ENCODE measurements around the gene SLC30A7. TPM values are rescaled to one million over a fixed set of nuclear protein-coding genes. Genes with fewer than 3 reads are reported as not detected.
A peak's percentile ranks its signal among the peaks of the same experiment; 100 is the strongest.
"Not testable (repeated sequence)": the region's sequence is repeated elsewhere in the genome, so short reads cannot be mapped to it uniquely, and the experiment has no call there.

Gene SLC30A7
- total RNA-seq, 1 donor from 2014 or later = 14.2 TPM

DNA sequence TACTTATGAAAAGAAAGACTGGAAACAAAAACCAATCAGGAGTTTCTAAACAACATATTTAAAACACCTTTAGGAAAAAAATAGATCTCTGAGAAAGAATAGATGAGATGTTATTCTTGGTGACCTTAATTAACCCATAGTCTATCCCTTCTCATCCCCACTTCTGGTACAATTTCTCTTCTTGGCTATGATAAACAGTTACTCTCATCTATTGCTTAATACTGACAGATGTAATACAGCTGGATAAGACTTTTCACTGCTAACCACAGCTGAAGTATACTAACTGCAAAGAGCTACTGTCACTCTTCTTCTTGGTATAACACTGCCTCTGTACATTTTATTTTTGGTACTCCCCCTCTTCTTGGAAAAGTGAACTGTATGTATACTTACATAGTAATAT lies 16.5 kb upstream of the SLC30A7 start:
- no peaks in the 10 kb centered on the region for H3K9me3 ChIP-seq
- no peak overlapping the region for H3K4me3 ChIP-seq
- no peak for DNase-seq (ENCODE audit: extremely low spot score in 2 of 2)
- intact Hi-C loops (cut with DNase I) = no loop called here
- no peaks in the 10 kb centered on the region for H3K36me3 ChIP-seq
- H3K27ac ChIP-seq = no peak overlapping the region
- no peaks in the 10 kb centered on the region for H3K4me1 ChIP-seq
- TF ChIP-seq POLR2A (IDR thresholded peaks at IDR 0.05) (no peak), POLR2AphosphoS5 (IDR thresholded peaks at IDR 0.05; ENCODE audit: insufficient read depth in 1 of 2, low read depth in 1 of 2) (no peak)
- TF ChIP-seq, protein P1, sequence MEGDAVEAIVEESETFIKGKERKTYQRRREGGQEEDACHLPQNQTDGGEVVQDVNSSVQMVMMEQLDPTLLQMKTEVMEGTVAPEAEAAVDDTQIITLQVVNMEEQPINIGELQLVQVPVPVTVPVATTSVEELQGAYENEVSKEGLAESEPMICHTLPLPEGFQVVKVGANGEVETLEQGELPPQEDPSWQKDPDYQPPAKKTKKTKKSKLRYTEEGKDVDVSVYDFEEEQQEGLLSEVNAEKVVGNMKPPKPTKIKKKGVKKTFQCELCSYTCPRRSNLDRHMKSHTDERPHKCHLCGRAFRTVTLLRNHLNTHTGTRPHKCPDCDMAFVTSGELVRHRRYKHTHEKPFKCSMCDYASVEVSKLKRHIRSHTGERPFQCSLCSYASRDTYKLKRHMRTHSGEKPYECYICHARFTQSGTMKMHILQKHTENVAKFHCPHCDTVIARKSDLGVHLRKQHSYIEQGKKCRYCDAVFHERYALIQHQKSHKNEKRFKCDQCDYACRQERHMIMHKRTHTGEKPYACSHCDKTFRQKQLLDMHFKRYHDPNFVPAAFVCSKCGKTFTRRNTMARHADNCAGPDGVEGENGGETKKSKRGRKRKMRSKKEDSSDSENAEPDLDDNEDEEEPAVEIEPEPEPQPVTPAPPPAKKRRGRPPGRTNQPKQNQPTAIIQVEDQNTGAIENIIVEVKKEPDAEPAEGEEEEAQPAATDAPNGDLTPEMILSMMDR (IDR thresholded peaks at IDR 0.05) = no peak
- H3K27me3 ChIP-seq = no peaks in the 10 kb centered on the region

DNA sequence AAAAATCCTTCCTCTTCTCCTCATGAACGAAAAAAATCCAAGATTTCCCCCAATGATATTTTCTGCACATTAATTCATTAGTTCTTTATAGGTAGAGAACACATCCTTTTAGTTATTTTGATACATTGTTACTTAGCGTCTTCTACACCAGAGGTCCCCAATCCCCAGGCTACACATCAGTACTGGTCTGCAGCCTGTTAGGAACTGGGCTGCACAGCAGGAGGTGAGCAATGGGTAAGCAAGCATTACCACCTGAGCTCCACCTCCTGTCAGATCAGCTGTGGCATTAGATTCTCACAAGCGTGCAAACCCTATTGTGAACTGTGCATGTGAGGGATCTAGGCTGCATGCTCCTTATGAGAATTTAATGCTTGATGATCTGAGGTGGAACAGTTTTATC lies 14.2 kb upstream of the SLC30A7 start:
- TF ChIP-seq POLR2AphosphoS5 (IDR thresholded peaks at IDR 0.05; ENCODE audit: insufficient read depth in 1 of 2, low read depth in 1 of 2) (no peak), POLR2A (IDR thresholded peaks at IDR 0.05) (no peak)
- TF ChIP-seq, protein P1 (IDR thresholded peaks at IDR 0.05) = no peak
- Histone ChIP-seq H3K36me3 (no peaks in the 10 kb centered on the region), H3K27ac (no peak overlapping the region), H3K4me1 (no peaks in the 10 kb centered on the region), H3K4me3 (no peak overlapping the region), H3K27me3 (no peaks in the 10 kb centered on the region), H3K9me3 (no peaks in the 10 kb centered on the region)
- intact Hi-C loops (cut with DNase I) = no loop called here
- DNase-seq (ENCODE audit: extremely low spot score in 2 of 2) = no peak

DNA sequence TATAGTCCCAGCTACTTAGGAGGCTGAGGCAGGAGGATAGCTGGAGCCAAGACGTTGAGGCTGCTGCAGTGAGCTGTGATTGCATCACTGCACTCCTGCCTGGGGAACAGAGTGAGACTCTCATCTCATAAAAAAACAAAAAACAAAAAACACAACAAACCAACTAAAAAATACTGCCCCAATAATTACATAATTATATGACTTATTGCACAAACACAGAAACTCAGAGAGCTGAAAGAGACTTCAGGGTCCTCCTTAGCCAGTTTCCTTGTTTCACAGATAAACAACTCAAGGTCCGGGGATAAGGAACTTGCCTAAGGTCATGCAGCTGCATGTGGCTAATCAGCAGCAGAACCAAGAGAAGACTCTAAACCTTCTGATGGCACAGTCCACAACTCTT lies 13.2 kb upstream of the SLC30A7 start:
- no peak for TF ChIP-seq POLR2A (IDR thresholded peaks at IDR 0.05)
- no peak for TF ChIP-seq POLR2AphosphoS5 (IDR thresholded peaks at IDR 0.05; ENCODE audit: insufficient read depth in 1 of 2, low read depth in 1 of 2)
- TF ChIP-seq, protein P1 (IDR thresholded peaks at IDR 0.05) = no peak
- intact Hi-C loops (cut with DNase I) = no loop called here

DNA sequence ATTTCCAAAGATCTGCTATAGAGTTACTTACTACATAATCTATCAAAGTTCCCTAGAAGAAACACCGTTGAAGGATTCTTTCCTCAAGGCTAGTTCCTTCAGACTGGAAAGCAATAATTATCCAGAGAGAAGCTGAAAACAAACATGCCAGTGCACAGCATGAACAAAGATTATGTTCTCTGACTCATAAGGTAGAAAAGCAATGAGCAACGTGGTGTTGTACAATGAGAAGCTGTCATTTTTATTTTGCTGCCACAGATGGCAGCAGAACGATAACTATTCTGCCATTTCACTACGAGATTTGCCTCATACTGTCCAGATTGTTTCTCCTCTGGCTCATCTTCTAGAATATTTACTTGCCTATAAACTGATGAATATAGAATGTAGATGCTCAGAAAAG lies 11.9 kb upstream of the SLC30A7 start:
- Histone ChIP-seq H3K4me3 (no peak overlapping the region), H3K9me3 (no peaks in the 10 kb centered on the region), H3K27ac (no peak overlapping the region), H3K36me3 (no peaks in the 10 kb centered on the region), H3K4me1 (no peaks in the 10 kb centered on the region), H3K27me3 (no peaks in the 10 kb centered on the region)
- TF ChIP-seq POLR2A (IDR thresholded peaks at IDR 0.05) (no peak), POLR2AphosphoS5 (IDR thresholded peaks at IDR 0.05; ENCODE audit: insufficient read depth in 1 of 2, low read depth in 1 of 2) (peak in 1 of 2 donors; percentile 56)
- no peak for DNase-seq (ENCODE audit: extremely low spot score in 2 of 2)
- intact Hi-C loops (cut with DNase I) = no loop called here

More for the DNA sequence above, 13.2 kb upstream of the SLC30A7 start:
- DNase-seq (ENCODE audit: extremely low spot score in 2 of 2) = no peak
- Histone ChIP-seq H3K4me3 (no peak overlapping the region), H3K27ac (no peak overlapping the region), H3K36me3 (no peaks in the 10 kb centered on the region), H3K27me3 (no peaks in the 10 kb centered on the region), H3K4me1 (no peaks in the 10 kb centered on the region), H3K9me3 (no peaks in the 10 kb centered on the region)

DNA sequence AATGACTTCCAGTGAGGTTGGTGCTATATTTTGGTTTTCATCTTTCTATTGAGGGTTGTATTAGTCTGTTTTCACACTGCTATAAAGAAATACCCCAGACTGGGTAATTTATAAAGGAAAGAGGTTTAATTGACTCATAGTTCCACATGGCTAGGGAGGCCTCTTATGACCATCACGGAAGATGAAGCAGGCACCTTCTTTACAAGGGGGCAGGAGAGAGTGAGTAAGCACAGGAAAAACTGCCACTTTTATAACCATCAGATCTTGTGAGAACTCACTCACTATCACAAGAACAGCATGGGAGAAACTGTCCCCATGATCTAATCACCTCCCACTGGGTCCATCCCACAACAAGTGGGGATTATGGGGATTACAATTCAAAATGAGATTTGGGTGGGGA lies 6.9 kb upstream of the SLC30A7 start:
- H3K27ac ChIP-seq; H3K9me3 ChIP-seq; H3K4me1 ChIP-seq; H3K4me3 ChIP-seq; H3K36me3 ChIP-seq; H3K27me3 ChIP-seq; DNase-seq (ENCODE audit: extremely low spot score in 2 of 2); intact Hi-C loops (cut with DNase I): not testable (repeated sequence)

DNA sequence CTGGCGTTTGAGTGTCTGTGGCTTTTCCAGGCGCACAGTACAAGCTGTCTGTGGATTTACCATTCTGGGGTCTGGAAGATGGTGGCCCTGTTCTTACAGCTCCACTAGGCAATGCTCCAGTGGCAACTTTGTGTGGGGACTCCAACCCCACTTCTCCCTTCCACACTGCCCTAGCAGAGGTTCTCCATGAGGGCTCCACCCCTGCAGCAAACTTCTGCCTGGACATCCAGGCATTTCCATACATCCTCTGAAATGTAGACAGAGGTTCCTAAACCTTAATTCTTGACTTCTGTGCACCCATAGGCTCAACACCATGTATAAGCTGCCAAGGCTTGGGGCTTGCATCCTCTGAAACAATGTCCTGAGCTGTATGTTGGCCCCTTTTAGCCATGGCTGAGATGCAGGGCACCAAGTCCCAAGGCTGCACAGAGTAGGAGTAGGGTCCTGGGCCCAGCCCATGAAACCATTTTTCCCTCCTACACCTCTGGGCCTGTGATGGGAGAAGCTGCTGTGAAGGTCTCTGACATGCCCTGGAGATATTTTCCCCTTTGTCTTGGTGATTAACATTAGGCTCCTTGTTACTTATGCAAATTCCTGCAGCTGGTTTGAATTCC lies 5.9 kb upstream of the SLC30A7 start:
- H3K36me3 ChIP-seq; intact Hi-C loops (cut with DNase I); H3K27me3 ChIP-seq; DNase-seq (ENCODE audit: extremely low spot score in 2 of 2); H3K27ac ChIP-seq; H3K9me3 ChIP-seq; H3K4me3 ChIP-seq; H3K4me1 ChIP-seq: not testable (repeated sequence)
